VCaP (cell line): ENCODE results near the gene CLCC1.
"Not testable (repeated sequence)": the region's sequence is repeated elsewhere in the genome, so short reads cannot be mapped to it uniquely, and the experiment has no call there.

ENCODE experiments used
- H3K27ac ChIP-seq: fragments of 450-650 bp; 2 replicates; pipeline ENCODE4 v1.5.1; 2017
- TF ChIP-seq, protein P1 (sequence below): fragments of 450-650 bp; conservative IDR thresholded peaks from 2 replicates; pipeline ENCODE4 v1.5.1; 2017; ENCODE audit warnings: mild to moderate bottlenecking, moderate library complexity

CLCC1 gene

GRCh38 chr1:108951242-108951641, 12.0 kb downstream of the CLCC1 start:
- TF ChIP-seq, protein P1, sequence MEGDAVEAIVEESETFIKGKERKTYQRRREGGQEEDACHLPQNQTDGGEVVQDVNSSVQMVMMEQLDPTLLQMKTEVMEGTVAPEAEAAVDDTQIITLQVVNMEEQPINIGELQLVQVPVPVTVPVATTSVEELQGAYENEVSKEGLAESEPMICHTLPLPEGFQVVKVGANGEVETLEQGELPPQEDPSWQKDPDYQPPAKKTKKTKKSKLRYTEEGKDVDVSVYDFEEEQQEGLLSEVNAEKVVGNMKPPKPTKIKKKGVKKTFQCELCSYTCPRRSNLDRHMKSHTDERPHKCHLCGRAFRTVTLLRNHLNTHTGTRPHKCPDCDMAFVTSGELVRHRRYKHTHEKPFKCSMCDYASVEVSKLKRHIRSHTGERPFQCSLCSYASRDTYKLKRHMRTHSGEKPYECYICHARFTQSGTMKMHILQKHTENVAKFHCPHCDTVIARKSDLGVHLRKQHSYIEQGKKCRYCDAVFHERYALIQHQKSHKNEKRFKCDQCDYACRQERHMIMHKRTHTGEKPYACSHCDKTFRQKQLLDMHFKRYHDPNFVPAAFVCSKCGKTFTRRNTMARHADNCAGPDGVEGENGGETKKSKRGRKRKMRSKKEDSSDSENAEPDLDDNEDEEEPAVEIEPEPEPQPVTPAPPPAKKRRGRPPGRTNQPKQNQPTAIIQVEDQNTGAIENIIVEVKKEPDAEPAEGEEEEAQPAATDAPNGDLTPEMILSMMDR, result no peak
- no peak overlapping the region for H3K27ac ChIP-seq

DNA sequence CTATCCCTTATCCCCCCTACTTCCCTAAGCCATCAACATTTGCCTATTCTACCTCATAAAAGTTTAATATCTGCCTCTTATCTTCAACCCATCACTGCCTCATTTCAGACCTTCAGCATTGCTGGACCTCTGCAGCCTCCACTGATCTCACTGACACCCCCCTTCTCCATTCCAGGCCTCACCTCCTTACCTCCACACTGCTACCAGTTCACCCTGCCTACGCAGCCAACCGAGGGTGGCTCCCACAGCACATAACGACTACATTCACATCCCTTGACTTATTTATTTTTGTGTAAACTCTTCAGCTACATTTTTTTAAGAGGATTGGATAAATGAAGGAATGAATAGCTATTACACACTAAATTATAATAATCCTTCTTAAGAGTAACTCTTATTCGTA, 14.2 kb downstream of the CLCC1 start:
- peak overlapping the region; percentile 82 for H3K27ac ChIP-seq
- TF ChIP-seq, protein P1, result no peak

- peak overlapping the region; percentile 82 for H3K27ac ChIP-seq
- TF ChIP-seq, protein P1, result no peak
These were observed 15.3 kb downstream of the CLCC1 start for GRCh38 chr1:108947871-108948525.

DNA sequence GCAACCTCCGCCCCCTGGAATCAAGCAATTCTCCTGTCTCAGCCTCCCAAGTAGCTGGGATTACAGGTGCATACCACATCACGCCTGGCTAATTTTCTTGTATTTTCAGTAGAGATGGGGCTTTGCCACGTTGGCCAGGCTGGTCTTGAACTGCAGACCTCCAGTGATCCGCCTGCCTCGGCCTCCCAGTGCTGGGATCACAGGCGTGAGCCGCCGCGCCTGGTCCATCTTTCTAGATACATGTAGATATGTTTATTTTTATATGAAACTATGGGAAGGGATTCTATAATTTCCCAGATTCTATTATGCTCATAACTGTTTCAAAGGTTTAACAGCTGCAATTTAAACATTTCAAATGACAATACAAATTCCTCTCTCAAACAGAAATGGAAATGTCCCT, 27.1 kb downstream of the CLCC1 start:
- TF ChIP-seq, protein P1, result no peak
- no peak overlapping the region for H3K27ac ChIP-seq

- no peak overlapping the region; the same call in 1 of the 2 replicates for H3K27ac ChIP-seq
- TF ChIP-seq, protein P1, result no peak
These were observed 29.3 kb downstream of the CLCC1 start for GRCh38 chr1:108933944-108934343.

- not testable (repeated sequence) for H3K27ac ChIP-seq
These were observed 35.7 kb downstream of the CLCC1 start for GRCh38 chr1:108927565-108927964.

GRCh38 chr1:108925920-108926319, 37.4 kb downstream of the CLCC1 start:
- no peak overlapping the region for H3K27ac ChIP-seq
- TF ChIP-seq, protein P1, result no peak

DNA sequence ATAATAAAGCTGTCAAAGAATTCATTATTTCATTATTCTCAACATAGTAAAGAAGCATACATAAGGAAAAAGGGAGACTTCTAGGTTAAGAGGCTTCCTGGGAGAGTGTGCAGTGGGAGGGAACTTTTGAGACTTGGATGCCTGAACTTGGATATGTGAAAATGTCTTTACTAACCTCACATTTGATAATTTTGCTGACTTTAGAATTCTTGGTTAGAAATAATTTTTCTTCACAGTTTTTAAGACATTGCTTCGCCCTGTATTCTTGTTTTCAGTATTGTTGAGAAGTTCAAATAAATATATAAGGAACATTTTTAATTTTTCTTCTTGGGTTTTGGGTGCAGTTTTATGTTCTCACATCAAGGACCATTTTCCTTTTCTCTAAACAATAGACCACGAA, 46.5 kb downstream of the CLCC1 start:
- H3K27ac ChIP-seq, result no peak overlapping the region
- TF ChIP-seq, protein P1, result no peak
